ENCODE results near the gene SYT11.
A peak's percentile ranks its signal among the peaks of the same experiment; 100 is the strongest.

- TF ChIP-seq POLR2A (IDR thresholded peaks at IDR 0.05) (no peak), POLR2AphosphoS5 (IDR thresholded peaks at IDR 0.05) (peak; percentile 33 to 70 (median 69))
Measured at GRCh38 chr1:155859234-155859829, at the start of gene SYT11.

All from spleen (tissue), 3 donors.